Measurements from ENCODE around the gene LCN9.

Gene LCN9

DNA sequence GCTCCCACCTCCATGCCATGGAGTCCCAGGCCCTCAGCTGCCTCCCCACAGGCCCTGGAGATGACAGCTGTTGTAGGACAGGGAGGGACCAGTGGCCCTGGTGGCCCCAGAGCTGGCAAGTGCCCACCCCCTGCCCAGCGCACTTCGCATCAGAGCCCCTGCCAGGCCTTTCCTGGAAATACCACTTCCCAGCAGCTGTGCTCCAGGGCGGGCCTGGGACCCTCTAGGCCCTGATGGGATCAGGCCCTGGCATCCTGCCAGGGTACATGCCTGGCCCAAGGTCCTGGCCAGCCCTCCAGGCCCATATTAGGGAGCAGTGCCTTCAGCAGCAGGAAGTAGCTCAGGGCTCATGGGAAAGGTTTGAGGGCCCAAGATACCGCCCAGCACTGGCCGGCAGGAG is 41.4 kb downstream of the LCN9 start:
- H3K4me3 ChIP-seq (ENCODE audit: low read depth, low read length) = no peak overlapping the region
- TF ChIP-seq, protein P1, sequence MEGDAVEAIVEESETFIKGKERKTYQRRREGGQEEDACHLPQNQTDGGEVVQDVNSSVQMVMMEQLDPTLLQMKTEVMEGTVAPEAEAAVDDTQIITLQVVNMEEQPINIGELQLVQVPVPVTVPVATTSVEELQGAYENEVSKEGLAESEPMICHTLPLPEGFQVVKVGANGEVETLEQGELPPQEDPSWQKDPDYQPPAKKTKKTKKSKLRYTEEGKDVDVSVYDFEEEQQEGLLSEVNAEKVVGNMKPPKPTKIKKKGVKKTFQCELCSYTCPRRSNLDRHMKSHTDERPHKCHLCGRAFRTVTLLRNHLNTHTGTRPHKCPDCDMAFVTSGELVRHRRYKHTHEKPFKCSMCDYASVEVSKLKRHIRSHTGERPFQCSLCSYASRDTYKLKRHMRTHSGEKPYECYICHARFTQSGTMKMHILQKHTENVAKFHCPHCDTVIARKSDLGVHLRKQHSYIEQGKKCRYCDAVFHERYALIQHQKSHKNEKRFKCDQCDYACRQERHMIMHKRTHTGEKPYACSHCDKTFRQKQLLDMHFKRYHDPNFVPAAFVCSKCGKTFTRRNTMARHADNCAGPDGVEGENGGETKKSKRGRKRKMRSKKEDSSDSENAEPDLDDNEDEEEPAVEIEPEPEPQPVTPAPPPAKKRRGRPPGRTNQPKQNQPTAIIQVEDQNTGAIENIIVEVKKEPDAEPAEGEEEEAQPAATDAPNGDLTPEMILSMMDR (IDR thresholded peaks at IDR 0.05; ENCODE audit: borderline replicate concordance, insufficient read depth, low read depth, low read length) = no peak

DNA sequence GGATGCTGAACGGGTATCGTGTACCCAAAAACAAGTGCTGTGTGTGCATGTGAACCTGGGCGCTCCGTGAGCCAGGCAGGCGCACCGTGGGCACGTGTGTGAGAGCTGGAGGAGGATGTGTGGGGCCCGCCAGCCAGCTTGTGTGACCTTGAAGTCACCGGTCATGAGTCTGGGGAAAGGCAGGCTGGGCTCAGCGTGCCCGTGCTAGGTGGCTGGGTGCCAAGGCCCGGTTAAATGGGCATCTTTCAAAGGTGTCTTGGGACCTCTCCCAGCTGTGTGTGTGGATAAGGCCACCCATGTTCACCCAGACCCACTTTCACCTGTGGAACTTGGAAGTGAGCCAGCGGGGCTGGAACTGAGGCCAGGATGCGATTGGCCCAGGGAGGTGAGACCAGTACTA is 42.3 kb downstream of the LCN9 start:
- TF ChIP-seq, protein P1 (IDR thresholded peaks at IDR 0.05; ENCODE audit: borderline replicate concordance, insufficient read depth, low read depth, low read length) = no peak
- no peak overlapping the region for H3K4me3 ChIP-seq (ENCODE audit: low read depth, low read length)

DNA sequence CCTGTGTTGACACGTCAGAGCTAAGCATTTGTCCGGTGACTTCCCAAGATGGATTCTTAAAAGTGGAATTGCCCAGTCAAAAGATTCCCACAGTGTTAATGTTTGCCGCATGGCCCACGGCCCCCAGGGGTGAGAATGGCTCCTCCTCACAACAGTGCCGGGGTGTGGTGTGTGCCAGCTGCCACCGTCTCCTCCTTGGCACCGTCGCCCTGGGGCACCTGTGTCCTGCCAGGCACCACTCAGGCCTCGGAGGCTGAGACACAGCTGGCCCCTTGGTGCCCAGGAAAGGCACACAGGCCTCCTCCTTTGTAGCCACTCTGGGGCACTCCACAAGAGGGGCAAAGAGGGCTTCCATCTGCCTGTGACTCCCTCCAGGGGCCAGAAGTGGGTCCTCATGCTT is 43.2 kb downstream of the LCN9 start:
- TF ChIP-seq, protein P1 (IDR thresholded peaks at IDR 0.05; ENCODE audit: borderline replicate concordance, insufficient read depth, low read depth, low read length) = no peak
- no peak overlapping the region for H3K4me3 ChIP-seq (ENCODE audit: low read depth, low read length)

DNA sequence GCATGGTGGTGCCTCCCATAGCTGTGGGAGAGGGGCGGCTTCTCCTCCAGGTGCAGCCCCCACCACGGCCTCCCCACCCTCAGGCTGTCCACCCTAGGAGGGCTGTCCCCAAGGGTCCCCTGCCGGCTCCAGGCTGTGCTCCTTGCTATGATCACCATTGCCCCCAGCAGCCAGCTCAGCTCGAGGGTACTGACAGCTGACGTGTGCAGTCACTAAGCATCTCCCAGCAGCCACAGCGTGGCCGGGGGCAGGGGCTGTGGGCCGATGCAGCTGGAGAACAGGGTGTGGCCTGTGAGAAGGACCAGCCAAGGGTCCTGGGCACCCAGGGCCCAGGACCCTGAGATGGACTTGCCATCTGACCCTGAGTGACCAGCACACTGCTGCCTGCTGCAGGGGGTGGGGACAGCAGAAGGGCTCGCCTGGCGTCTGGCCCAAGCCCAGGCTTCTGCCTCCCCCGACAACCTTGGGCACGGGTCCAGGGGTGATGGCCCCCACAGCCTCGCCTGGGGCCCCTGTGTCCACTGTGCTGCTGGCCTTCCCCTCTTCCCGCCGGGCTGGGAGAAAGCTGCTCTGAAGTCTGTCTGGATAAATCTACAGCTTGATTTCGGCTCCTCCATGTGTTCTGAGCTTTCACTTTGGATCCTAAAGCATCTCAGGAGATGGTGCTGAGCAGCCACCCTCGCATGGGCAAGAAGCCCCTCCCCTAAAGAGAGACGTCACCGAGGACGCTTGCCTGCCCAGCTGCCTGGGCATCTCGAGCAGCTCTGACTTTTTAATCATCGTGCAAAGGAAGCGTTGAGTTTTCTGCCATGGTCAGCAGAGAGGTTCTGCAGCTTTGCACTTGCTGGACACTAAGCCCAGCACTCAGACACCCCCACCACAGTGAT is 44.4 kb downstream of the LCN9 start:
- no peak overlapping the region for H3K4me3 ChIP-seq (ENCODE audit: low read depth, low read length)

DNA sequence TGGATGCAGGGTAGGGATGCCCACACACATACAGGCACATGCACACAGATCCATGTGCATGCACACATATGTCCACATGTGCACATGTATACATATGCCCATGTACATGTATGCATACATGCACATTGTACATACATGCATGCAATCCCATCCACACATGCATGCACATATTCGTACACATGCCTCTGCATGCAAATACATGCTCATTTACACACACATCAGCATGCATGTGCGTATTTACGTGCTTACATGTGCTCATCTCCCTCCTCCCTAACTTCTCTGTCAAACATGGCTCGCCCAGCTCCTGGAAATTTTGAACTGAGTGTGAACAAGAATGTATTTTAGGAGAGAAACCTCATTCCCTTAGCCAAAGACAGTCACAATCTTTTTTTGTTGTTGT is 45.1 kb downstream of the LCN9 start:
- no peak overlapping the region for H3K4me3 ChIP-seq (ENCODE audit: low read depth, low read length)
- TF ChIP-seq, protein P1 (IDR thresholded peaks at IDR 0.05; ENCODE audit: borderline replicate concordance, insufficient read depth, low read depth, low read length) = no peak

More for the DNA sequence above, 44.4 kb downstream of the LCN9 start:
- TF ChIP-seq, protein P1 (IDR thresholded peaks at IDR 0.05; ENCODE audit: borderline replicate concordance, insufficient read depth, low read depth, low read length) = no peak

DNA sequence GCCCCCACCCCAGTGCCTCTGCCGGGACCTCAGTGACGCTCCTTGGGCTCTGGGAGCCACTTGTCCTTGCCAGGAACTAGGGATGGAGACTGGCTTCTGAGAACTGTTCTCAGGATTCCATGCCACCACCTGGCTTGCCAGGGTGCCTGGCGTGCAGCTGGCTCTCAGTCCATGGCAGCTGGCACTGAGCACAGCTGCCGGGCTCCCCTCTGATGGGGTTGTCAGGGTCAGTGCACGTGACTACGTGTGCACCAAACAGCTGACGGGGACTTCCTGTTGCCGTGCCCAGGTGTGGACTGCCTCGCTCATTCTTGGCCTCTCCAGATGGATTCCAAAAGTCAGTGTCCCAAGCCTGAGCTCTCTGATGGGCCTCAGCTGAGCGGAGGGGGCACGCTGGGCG is 48.3 kb downstream of the LCN9 start:
- H3K4me3 ChIP-seq (ENCODE audit: low read depth, low read length) = no peak overlapping the region
- TF ChIP-seq, protein P1 (IDR thresholded peaks at IDR 0.05; ENCODE audit: borderline replicate concordance, insufficient read depth, low read depth, low read length) = no peak

DNA sequence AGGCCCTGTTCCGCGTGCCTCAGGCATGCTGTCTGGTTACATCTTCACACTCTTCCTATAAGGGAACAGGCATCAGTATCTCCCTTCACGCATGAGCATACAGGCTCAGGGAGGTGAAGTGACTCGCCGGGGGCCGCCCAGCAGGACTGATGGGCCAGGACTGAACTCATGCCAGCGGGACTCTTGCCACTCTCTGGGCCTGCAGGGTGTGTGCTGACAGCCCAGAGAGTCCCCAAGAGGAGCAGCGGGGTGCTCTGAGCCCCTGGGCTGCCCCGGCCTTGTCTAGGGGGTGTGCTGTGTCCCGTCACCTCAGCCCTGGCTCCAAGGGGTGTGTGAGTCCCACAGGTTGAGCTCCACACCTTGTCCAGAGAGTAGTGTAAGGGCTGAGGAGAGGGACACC is 48.8 kb downstream of the LCN9 start:
- TF ChIP-seq, protein P1 (IDR thresholded peaks at IDR 0.05; ENCODE audit: borderline replicate concordance, insufficient read depth, low read depth, low read length) = no peak
- H3K4me3 ChIP-seq (ENCODE audit: low read depth, low read length) = no peak overlapping the region

Data from GM12875 (cell line).